Measurements from ENCODE around the gene MSMB.
"Not testable (repeated sequence)": the region's sequence is repeated elsewhere in the genome, so short reads cannot be mapped to it uniquely, and the experiment has no call there.

MSMB gene

GRCh38 chr10:46002916-46003693 lies 43.0 kb downstream of the MSMB start:
- H2AFZ ChIP-seq (ENCODE audit: low read depth) = no peak overlapping the region
- H3K4me1 ChIP-seq (ENCODE audit: low read depth, poor library complexity, severe bottlenecking) = no peaks in the 10 kb centered on the region
- H3K4me2 ChIP-seq = no peak overlapping the region
- no peak overlapping the region for H3K4me3 ChIP-seq (IDR thresholded peaks at IDR 0.05; ENCODE audit: insufficient read depth, low read depth, low read length)
- H3K9ac ChIP-seq = no peak overlapping the region
- no peaks in the 10 kb centered on the region for H3K27me3 ChIP-seq (ENCODE audit: insufficient read depth, low read depth)
- no peaks in the 10 kb centered on the region for H3K79me2 ChIP-seq (ENCODE audit: insufficient read depth, low read depth)
- H4K20me1 ChIP-seq (ENCODE audit: insufficient read depth) = no peaks in the 10 kb centered on the region
- H3K27ac ChIP-seq = no peak overlapping the region
- H3K36me3 ChIP-seq (ENCODE audit: insufficient read depth) = peaks cover 4% of the 10 kb centered on the region; the same call in 1 of the 2 replicates
- TF ChIP-seq CTCF (conservative IDR thresholded peaks at IDR 0.05; ENCODE audit: low read depth, low read length) = no peak

- H3K4me1 ChIP-seq (ENCODE audit: low read depth, poor library complexity, severe bottlenecking); H3K79me2 ChIP-seq (ENCODE audit: insufficient read depth, low read depth); H3K36me3 ChIP-seq (ENCODE audit: insufficient read depth); H2AFZ ChIP-seq (ENCODE audit: low read depth); H4K20me1 ChIP-seq (ENCODE audit: insufficient read depth); H3K27ac ChIP-seq; H3K4me3 ChIP-seq (IDR thresholded peaks at IDR 0.05; ENCODE audit: insufficient read depth, low read depth, low read length); H3K27me3 ChIP-seq (ENCODE audit: insufficient read depth, low read depth); H3K9ac ChIP-seq; H3K4me2 ChIP-seq: not testable (repeated sequence)
These were observed 43.8 kb downstream of the MSMB start for GRCh38 chr10:46002189-46002687.

GRCh38 chr10:46001187-46001756 lies 44.8 kb downstream of the MSMB start:
- H3K27ac ChIP-seq = no peak overlapping the region
- no peak overlapping the region for H3K9ac ChIP-seq
- H3K36me3 ChIP-seq (ENCODE audit: insufficient read depth) = peaks cover 4% of the 10 kb centered on the region; the same call in 1 of the 2 replicates

GRCh38 chr10:46000538-46000937 lies 45.5 kb downstream of the MSMB start:
- Histone ChIP-seq H3K9ac (no peak overlapping the region), H3K36me3 (ENCODE audit: insufficient read depth) (peaks cover 4% of the 10 kb centered on the region; the same call in 1 of the 2 replicates), H3K4me2 (no peak overlapping the region), H2AFZ (ENCODE audit: low read depth) (no peak overlapping the region), H3K4me3 (IDR thresholded peaks at IDR 0.05; ENCODE audit: insufficient read depth, low read depth, low read length) (no peak overlapping the region), H3K4me1 (ENCODE audit: low read depth, poor library complexity, severe bottlenecking) (no peaks in the 10 kb centered on the region), H4K20me1 (ENCODE audit: insufficient read depth) (no peaks in the 10 kb centered on the region), H3K27me3 (ENCODE audit: insufficient read depth, low read depth) (no peaks in the 10 kb centered on the region), H3K79me2 (ENCODE audit: insufficient read depth, low read depth) (no peaks in the 10 kb centered on the region), H3K27ac (no peak overlapping the region)
- TF ChIP-seq CTCF (conservative IDR thresholded peaks at IDR 0.05; ENCODE audit: low read depth, low read length) = no peak

More at GRCh38 chr10:46001187-46001756, 44.8 kb downstream of the MSMB start:
- no peak for TF ChIP-seq CTCF (conservative IDR thresholded peaks at IDR 0.05; ENCODE audit: low read depth, low read length)
- Histone ChIP-seq H3K4me2 (no peak overlapping the region), H3K4me3 (IDR thresholded peaks at IDR 0.05; ENCODE audit: insufficient read depth, low read depth, low read length) (no peak overlapping the region), H3K4me1 (ENCODE audit: low read depth, poor library complexity, severe bottlenecking) (no peaks in the 10 kb centered on the region), H3K79me2 (ENCODE audit: insufficient read depth, low read depth) (no peaks in the 10 kb centered on the region), H3K27me3 (ENCODE audit: insufficient read depth, low read depth) (no peaks in the 10 kb centered on the region), H4K20me1 (ENCODE audit: insufficient read depth) (no peaks in the 10 kb centered on the region), H2AFZ (ENCODE audit: low read depth) (no peak overlapping the region)

GRCh38 chr10:45999955-46000354 lies 46.1 kb downstream of the MSMB start:
- not testable (repeated sequence) for H3K27me3 ChIP-seq (ENCODE audit: insufficient read depth, low read depth); H3K27ac ChIP-seq; H3K4me2 ChIP-seq; H3K4me1 ChIP-seq (ENCODE audit: low read depth, poor library complexity, severe bottlenecking); H4K20me1 ChIP-seq (ENCODE audit: insufficient read depth); H3K9ac ChIP-seq; H2AFZ ChIP-seq (ENCODE audit: low read depth); H3K4me3 ChIP-seq (IDR thresholded peaks at IDR 0.05; ENCODE audit: insufficient read depth, low read depth, low read length); H3K79me2 ChIP-seq (ENCODE audit: insufficient read depth, low read depth); H3K36me3 ChIP-seq (ENCODE audit: insufficient read depth)

Data from KMS-11 (cell line).